Parathyroid adenoma (tissue), 2 donors: ENCODE measurements around the gene SHISA6.

Source experiments
- H2AFZ ChIP-seq: fragments of 300-600 bp; sonication (generic); one replicate; pipeline ENCODE4 v1.7.0; 2017; ENCODE audit warnings: antibody characterized with exemption, mild to moderate bottlenecking
- H3K27ac ChIP-seq: fragments of 300-600 bp; sonication (generic); one replicate; pipeline ENCODE4 v1.7.0; 2017
- H3K27me3 ChIP-seq: fragments of 300-600 bp; sonication (generic); one replicate; pipeline ENCODE4 v1.7.0; 2017; ENCODE audit warnings: low read length; ENCODE audit not compliant: control insufficient read depth, insufficient read depth
- H3K36me3 ChIP-seq: fragments of 300-600 bp; sonication (generic); one replicate; pipeline ENCODE4 v1.7.0; 2017; ENCODE audit warnings: low read length; ENCODE audit not compliant: control insufficient read depth, insufficient read depth
- H3K4me1 ChIP-seq: fragments of 300-600 bp; sonication (generic); one replicate; pipeline ENCODE4 v1.7.0; 2017; ENCODE audit warnings: control low read depth
- H3K4me2 ChIP-seq: fragments of 300-600 bp; sonication (generic); one replicate; pipeline ENCODE4 v1.7.0; 2017; ENCODE audit warnings: low read length
- H3K4me3 ChIP-seq: fragments of 300-600 bp; sonication (generic); one replicate; pipeline ENCODE4 v1.7.0; 2017; ENCODE audit warnings: low read depth, low read length
- H3K79me2 ChIP-seq: fragments of 300-600 bp; sonication (generic); one replicate; pipeline ENCODE4 v1.7.0; 2017; ENCODE audit warnings: control low read depth
- H3K9ac ChIP-seq: fragments of 300-600 bp; sonication (generic); one replicate; pipeline ENCODE4 v1.7.0; 2017; ENCODE audit warnings: mild to moderate bottlenecking
- H3K9me3 ChIP-seq: fragments of 300-600 bp; sonication (generic); one replicate; pipeline ENCODE4 v1.7.0; 2017; ENCODE audit warnings: low read length; ENCODE audit not compliant: control insufficient read depth
- TF ChIP-seq, protein P1 (sequence below): fragments of 300-600 bp; sonication (generic); IDR thresholded peaks from one replicate; pipeline ENCODE4 v1.7.0; 2017; ENCODE audit warnings: antibody characterized with exemption, mild to moderate bottlenecking
- donor health status: primary hyperparathyroidism.

The SHISA6 gene

DNA sequence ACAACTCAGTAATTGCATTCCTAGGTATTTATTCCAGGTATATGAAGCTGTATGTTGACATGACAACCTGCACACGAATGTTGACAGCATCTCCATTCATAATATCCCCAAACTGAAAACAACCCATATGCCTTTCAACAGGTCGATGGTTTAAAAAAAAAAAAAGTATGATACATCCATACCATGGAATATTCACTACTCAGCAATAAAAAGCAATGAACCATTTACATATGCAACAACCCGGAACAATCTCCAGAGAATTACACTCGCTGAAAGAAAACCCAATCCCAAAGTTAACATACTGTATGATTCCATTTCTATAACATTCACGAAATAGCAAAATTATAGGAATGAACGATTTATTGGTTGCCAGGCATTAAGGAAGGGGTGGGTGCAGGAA lies 304.0 kb downstream of the SHISA6 start:
- H2AFZ ChIP-seq = no peak overlapping the region
- H3K27me3 ChIP-seq = no peaks in the 10 kb centered on the region
- H3K79me2 ChIP-seq = peaks cover 5% of the 10 kb centered on the region
- H3K9me3 ChIP-seq = no peaks in the 10 kb centered on the region
- H3K27ac ChIP-seq = no peak overlapping the region
- peaks cover 1% of the 10 kb centered on the region for H3K4me1 ChIP-seq
- H3K9ac ChIP-seq = no peak overlapping the region
- H3K4me3 ChIP-seq = no peak overlapping the region
- TF ChIP-seq, protein P1, sequence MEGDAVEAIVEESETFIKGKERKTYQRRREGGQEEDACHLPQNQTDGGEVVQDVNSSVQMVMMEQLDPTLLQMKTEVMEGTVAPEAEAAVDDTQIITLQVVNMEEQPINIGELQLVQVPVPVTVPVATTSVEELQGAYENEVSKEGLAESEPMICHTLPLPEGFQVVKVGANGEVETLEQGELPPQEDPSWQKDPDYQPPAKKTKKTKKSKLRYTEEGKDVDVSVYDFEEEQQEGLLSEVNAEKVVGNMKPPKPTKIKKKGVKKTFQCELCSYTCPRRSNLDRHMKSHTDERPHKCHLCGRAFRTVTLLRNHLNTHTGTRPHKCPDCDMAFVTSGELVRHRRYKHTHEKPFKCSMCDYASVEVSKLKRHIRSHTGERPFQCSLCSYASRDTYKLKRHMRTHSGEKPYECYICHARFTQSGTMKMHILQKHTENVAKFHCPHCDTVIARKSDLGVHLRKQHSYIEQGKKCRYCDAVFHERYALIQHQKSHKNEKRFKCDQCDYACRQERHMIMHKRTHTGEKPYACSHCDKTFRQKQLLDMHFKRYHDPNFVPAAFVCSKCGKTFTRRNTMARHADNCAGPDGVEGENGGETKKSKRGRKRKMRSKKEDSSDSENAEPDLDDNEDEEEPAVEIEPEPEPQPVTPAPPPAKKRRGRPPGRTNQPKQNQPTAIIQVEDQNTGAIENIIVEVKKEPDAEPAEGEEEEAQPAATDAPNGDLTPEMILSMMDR = no peak
- no peaks in the 10 kb centered on the region for H3K36me3 ChIP-seq
- no peak overlapping the region for H3K4me2 ChIP-seq

DNA sequence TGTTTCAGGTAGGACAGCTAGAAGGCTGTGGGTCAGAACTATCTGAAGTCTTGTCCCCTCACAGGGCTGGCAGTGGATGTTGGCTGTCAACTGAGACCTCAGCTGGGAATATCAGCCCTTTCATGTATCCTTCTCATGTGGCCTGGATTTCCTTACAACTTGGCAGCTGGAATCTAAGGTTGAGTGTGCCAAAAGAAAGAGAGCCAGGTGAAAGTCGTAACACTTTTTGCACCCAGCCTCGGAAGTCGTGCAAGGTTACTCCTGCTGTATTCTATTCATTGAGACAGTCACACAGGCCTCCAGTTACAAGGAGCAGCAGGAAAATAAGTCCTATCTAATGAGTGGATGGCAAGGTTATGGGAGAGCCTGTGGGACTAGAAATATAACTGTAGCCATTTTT lies 304.7 kb downstream of the SHISA6 start:
- Histone ChIP-seq H3K27me3 (no peaks in the 10 kb centered on the region), H3K36me3 (no peaks in the 10 kb centered on the region), H3K4me1 (no peaks in the 10 kb centered on the region), H3K79me2 (peaks cover 5% of the 10 kb centered on the region), H3K9ac (no peak overlapping the region), H3K4me2 (no peak overlapping the region), H3K4me3 (no peak overlapping the region), H3K27ac (no peak overlapping the region), H3K9me3 (no peaks in the 10 kb centered on the region), H2AFZ (no peak overlapping the region)
- TF ChIP-seq, protein P1 = no peak

DNA sequence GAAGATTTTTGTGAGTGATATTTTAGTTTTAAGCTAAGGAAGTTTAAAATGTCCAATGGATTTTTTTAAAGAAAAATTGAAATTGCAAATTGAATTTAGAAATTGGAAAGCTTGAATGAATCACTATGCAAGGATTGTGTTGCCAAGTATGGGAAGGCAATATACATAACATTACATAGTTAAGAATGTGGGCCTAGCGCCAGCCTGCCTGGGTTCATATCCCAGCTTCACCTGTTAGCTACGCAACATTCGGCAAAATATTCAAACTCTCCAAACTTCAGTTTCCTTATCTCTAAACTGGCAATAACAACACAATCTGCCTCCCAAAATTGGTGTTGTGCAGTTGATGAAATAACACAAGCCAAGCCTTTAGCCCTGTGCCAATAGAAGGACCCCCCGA lies 306.8 kb downstream of the SHISA6 start:
- TF ChIP-seq, protein P1 = no peak
- H3K36me3 ChIP-seq = no peaks in the 10 kb centered on the region
- no peak overlapping the region for H3K4me2 ChIP-seq
- no peaks in the 10 kb centered on the region for H3K9me3 ChIP-seq
- no peak overlapping the region for H2AFZ ChIP-seq
- H3K4me1 ChIP-seq = no peaks in the 10 kb centered on the region
- no peak overlapping the region for H3K4me3 ChIP-seq
- H3K27me3 ChIP-seq = no peaks in the 10 kb centered on the region
- H3K79me2 ChIP-seq = no peaks in the 10 kb centered on the region
- H3K27ac ChIP-seq = no peak overlapping the region
- H3K9ac ChIP-seq = no peak overlapping the region

DNA sequence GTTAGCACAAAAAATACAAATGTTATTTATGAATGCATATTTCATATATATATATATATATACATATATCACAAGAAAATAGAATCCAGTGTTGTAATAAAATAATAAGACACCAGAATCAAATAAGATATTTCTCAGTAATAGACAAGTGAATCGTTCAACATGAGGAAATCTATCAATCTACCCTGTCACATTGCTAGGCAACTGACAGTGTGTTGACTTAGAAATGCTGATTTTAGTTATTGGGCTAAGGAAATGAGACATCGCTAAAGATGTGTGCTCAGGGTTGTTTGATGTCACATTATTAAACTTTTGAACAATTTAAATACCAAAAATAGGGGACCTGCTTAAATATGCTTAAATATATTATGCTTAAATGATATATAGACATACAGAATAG lies 307.4 kb downstream of the SHISA6 start:
- H3K27ac ChIP-seq = no peak overlapping the region
- no peaks in the 10 kb centered on the region for H3K27me3 ChIP-seq
- no peak overlapping the region for H3K4me2 ChIP-seq
- no peaks in the 10 kb centered on the region for H3K79me2 ChIP-seq
- H3K4me1 ChIP-seq = no peaks in the 10 kb centered on the region
- no peaks in the 10 kb centered on the region for H3K9me3 ChIP-seq
- H2AFZ ChIP-seq = no peak overlapping the region
- TF ChIP-seq, protein P1 = no peak
- H3K4me3 ChIP-seq = no peak overlapping the region
- no peak overlapping the region for H3K9ac ChIP-seq
- H3K36me3 ChIP-seq = no peaks in the 10 kb centered on the region

DNA sequence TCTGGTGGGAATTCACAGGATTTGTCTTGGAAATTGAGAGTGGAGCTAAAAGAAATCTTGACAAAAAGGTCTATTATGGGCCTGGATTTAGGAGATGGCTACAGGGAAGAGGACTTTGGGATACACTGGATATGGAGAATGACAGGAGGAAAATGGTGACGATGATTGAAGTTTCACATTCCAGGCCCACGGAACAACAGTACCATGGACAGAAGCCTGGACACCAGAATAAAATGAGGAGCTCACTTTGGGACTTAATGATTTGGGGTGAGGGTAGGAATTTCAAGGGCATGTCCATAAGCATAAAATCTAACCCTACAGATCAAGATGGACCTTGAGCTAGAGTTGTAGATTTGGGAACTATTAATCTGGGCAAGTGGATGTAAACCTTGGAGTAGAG lies 309.4 kb downstream of the SHISA6 start:
- TF ChIP-seq, protein P1 = no peak

More for the DNA sequence above, 309.4 kb downstream of the SHISA6 start:
- no peak overlapping the region for H3K4me3 ChIP-seq
- no peaks in the 10 kb centered on the region for H3K27me3 ChIP-seq
- no peaks in the 10 kb centered on the region for H3K79me2 ChIP-seq
- no peaks in the 10 kb centered on the region for H3K4me1 ChIP-seq
- H2AFZ ChIP-seq = no peak overlapping the region
- H3K4me2 ChIP-seq = no peak overlapping the region
- H3K36me3 ChIP-seq = no peaks in the 10 kb centered on the region
- H3K27ac ChIP-seq = no peak overlapping the region
- H3K9ac ChIP-seq = no peak overlapping the region
- no peaks in the 10 kb centered on the region for H3K9me3 ChIP-seq
